ENCODE data around the gene METTL16. TPM values are rescaled to one million over a fixed set of nuclear protein-coding genes. Genes with fewer than 3 reads are reported as not detected.

The METTL16 gene
- total and polyA plus RNA-seq, 2 donors (not counting 1 experiment from before 2014, with no cell fraction given), result 19.2 to 56.5 TPM

DNA sequence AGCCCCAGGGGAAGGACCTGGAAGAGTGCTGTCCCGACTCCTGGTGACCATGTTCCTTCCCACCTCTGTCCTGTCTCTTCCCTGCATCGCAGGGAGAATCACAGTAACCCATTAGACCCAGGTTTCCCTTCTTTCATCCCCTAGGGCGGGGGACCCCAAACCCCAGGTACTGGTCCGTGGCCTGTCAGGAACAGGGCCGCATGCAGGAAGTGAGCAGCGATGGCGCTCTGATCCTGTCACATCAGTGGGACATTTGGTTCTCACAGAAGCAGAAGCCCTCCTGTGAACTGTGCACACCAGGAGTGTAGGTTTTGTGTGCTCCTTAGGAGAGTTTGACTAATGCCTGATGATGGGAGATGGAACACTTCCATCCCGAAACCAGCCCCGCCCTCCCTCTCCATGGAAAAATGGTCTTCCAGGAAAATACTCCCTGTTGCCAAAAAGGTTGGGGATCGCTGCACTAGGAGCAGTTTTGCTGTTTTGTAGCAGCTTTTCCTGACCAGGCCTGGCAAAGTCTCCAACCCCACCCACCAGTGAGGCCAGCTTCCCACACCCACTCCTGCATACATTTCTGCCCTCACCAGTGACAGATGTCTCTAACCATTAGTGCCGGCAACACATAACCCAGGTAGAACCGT is 121.4 kb downstream of the METTL16 start:
- no peak overlapping the region for H3K4me3 ChIP-seq (ENCODE audit: control extremely low read depth in 1 of 5, extremely low read depth in 1 of 5, insufficient read depth in 1 of 5, low read depth in 2 of 5, low read length in 4 of 5)
- H3K4me1 Mint-ChIP-seq, result peaks cover 37% of the 10 kb centered on the region
- H2AFZ ChIP-seq (ENCODE audit: insufficient read depth, low read depth, low read length, poor library complexity, severe bottlenecking), result no peak overlapping the region
- peaks cover 68% of the 10 kb centered on the region for H4K20me1 ChIP-seq (ENCODE audit: control insufficient read depth, insufficient read depth, low read length, poor library complexity, severe bottlenecking)
- no peaks in the 10 kb centered on the region for H3K9me3 ChIP-seq (ENCODE audit: control extremely low read depth in 1 of 3, control insufficient read depth in 2 of 3, insufficient read depth in 1 of 3, low read length in 2 of 3)
- H3K4me3 Mint-ChIP-seq, result peak overlapping the region; percentile 67
- peaks cover 27 to 38% of the 10 kb centered on the region in 2 donors for H3K4me1 ChIP-seq (ENCODE audit: control insufficient read depth in 2 of 2, insufficient read depth in 2 of 2, low read length in 2 of 2)
- ATAC-seq (ENCODE audit: low read depth) (no peak), DNase-seq (no peak)
- no peaks in the 10 kb centered on the region for H3K27me3 Mint-ChIP-seq
- peaks cover 74% of the 10 kb centered on the region for H3K79me2 ChIP-seq (ENCODE audit: control insufficient read depth, insufficient read depth, low read length)
- no peaks in the 10 kb centered on the region for H3K9me3 Mint-ChIP-seq (ENCODE audit: insufficient read depth)
- no peak overlapping the region for H3K4me2 ChIP-seq (replicated peaks; ENCODE audit: low read depth, low read length, poor library complexity, severe bottlenecking)
- CTCF ChIA-PET, result interaction anchor here (0.7 to 5.1 kb wide), 3 partner anchors 7 to 26 kb away, joined by 3 to 69 read pairs (median 40); no protein-coding TSS in a partner anchor
- WGBS (ENCODE audit: insufficient coverage), result 97% methylated on average over 12 of the region's 12 CpGs
- TF ChIP-seq EZH2 (IDR thresholded peaks at IDR 0.05; ENCODE audit: borderline replicate concordance, insufficient read depth, low read depth, low read length, poor library complexity, severe bottlenecking), result no peak
- no peak for TF ChIP-seq CTCF (IDR thresholded peaks at IDR 0.05)
- no peaks in the 10 kb centered on the region for H3K27me3 ChIP-seq (replicated peaks in 1 of 4; ENCODE audit: control extremely low read depth in 1 of 4, control insufficient read depth in 3 of 4, insufficient read depth in 4 of 4, low read length in 3 of 4)
- POLR2A ChIA-PET, result no interaction called here
- H3K9ac ChIP-seq (ENCODE audit: low read length), result no peak overlapping the region
- intact Hi-C loops (cut with micrococcal nuclease), result loop anchor here (5.0 kb wide), 2 partner anchors 122 to 1203 kb away; partner anchors contain the start of gene METTL16
- H3K27ac Mint-ChIP-seq, result peak overlapping the region; percentile 81
- peaks cover 0 to 24% of the 10 kb centered on the region in 2 experiments for H3K36me3 ChIP-seq (replicated peaks in 1 of 2; ENCODE audit: control extremely low read depth in 1 of 2, control insufficient read depth in 1 of 2, extremely low read depth in 1 of 2, insufficient read depth in 2 of 2, low read length in 1 of 2)
- peak overlapping the region; percentile 34 to 99 for H3K27ac ChIP-seq (ENCODE audit: low read length in 2 of 2)

GRCh38 chr17:2388683-2389055 is 123.0 kb downstream of the METTL16 start:
- H3K9me3 Mint-ChIP-seq (ENCODE audit: insufficient read depth), result no peaks in the 10 kb centered on the region
- Histone ChIP-seq H3K9me3 (ENCODE audit: control extremely low read depth in 1 of 3, control insufficient read depth in 2 of 3, insufficient read depth in 1 of 3, low read length in 2 of 3) (no peaks in the 10 kb centered on the region), H2AFZ (ENCODE audit: insufficient read depth, low read depth, low read length, poor library complexity, severe bottlenecking) (no peak overlapping the region), H3K36me3 (replicated peaks in 1 of 2; ENCODE audit: control extremely low read depth in 1 of 2, control insufficient read depth in 1 of 2, extremely low read depth in 1 of 2, insufficient read depth in 2 of 2, low read length in 1 of 2) (peaks cover 0 to 25% of the 10 kb centered on the region in 2 experiments), H3K4me1 (ENCODE audit: control insufficient read depth in 2 of 2, insufficient read depth in 2 of 2, low read length in 2 of 2) (peaks cover 19 to 24% of the 10 kb centered on the region in 2 donors), H3K9ac (ENCODE audit: low read length) (no peak overlapping the region), H3K4me3 (ENCODE audit: control extremely low read depth in 1 of 5, extremely low read depth in 1 of 5, insufficient read depth in 1 of 5, low read depth in 2 of 5, low read length in 4 of 5) (no peak overlapping the region), H3K79me2 (ENCODE audit: control insufficient read depth, insufficient read depth, low read length) (peaks cover 76% of the 10 kb centered on the region), H3K27ac (ENCODE audit: low read length in 2 of 2) (no peak overlapping the region), H3K4me2 (replicated peaks; ENCODE audit: low read depth, low read length, poor library complexity, severe bottlenecking) (no peak overlapping the region), H4K20me1 (ENCODE audit: control insufficient read depth, insufficient read depth, low read length, poor library complexity, severe bottlenecking) (peaks cover 55% of the 10 kb centered on the region), H3K27me3 (replicated peaks in 1 of 4; ENCODE audit: control extremely low read depth in 1 of 4, control insufficient read depth in 3 of 4, insufficient read depth in 4 of 4, low read length in 3 of 4) (no peaks in the 10 kb centered on the region)
- no peak for TF ChIP-seq CTCF (IDR thresholded peaks at IDR 0.05)
- no peak for TF ChIP-seq EZH2 (IDR thresholded peaks at IDR 0.05; ENCODE audit: borderline replicate concordance, insufficient read depth, low read depth, low read length, poor library complexity, severe bottlenecking)
- DNase-seq (no peak), ATAC-seq (ENCODE audit: low read depth) (no peak)
- ChIA-PET CTCF (interaction anchor here (14.1 kb wide), 1 partner anchor 26 kb away, joined by 650 read pairs; no protein-coding TSS in a partner anchor), POLR2A (no interaction called here)
- peaks cover 29% of the 10 kb centered on the region for H3K4me1 Mint-ChIP-seq
- intact Hi-C loops (cut with micrococcal nuclease), result no loop called here
- H3K4me3 Mint-ChIP-seq, result no peak overlapping the region
- H3K27me3 Mint-ChIP-seq, result no peaks in the 10 kb centered on the region
- 95% methylated on average over 12 of the region's 15 CpGs for WGBS (ENCODE audit: insufficient coverage)
- peak overlapping the region; percentile 59 for H3K27ac Mint-ChIP-seq

Data from B cell (primary cell).